Body of pancreas (tissue), 4 donors: ENCODE data around the gene RABAC1. TPM values are rescaled to one million over a fixed set of nuclear protein-coding genes. Genes with fewer than 3 reads are reported as not detected.

ENCODE experiments used
- ATAC-seq: fragments of 150-250 bp; one replicate; pipeline ENCODE4 v1.9.1; 2016
- DNase-seq, 4 donors: peaks; one replicate each; pipeline ENCODE4 v3.0.0-alpha.2; 2019
- H3K27ac ChIP-seq, 4 donors: fragments of 200-600 bp; sonication (generic); 1 replicate in 3 of 4; 2 replicates in 1 of 4; pipeline versions ENCODE4 v1.5.1 to v1.6.1; 2016 to 2019; ENCODE audit warnings: mild to moderate bottlenecking in 1 of 4, mixed read lengths in 1 of 4, moderate library complexity in 1 of 4
- H3K27me3 ChIP-seq, 2 donors: fragments of 200-600 bp; sonication (generic); one replicate each; pipeline ENCODE4 v1.6.0; 2016; ENCODE audit warnings: mild to moderate bottlenecking in 1 of 2
- H3K36me3 ChIP-seq, 2 donors: fragments of 200-600 bp; sonication (generic); replicated peaks in 1 of 2; 2 replicates each; pipeline ENCODE4 v1.5.1; 2016; ENCODE audit warnings: low read depth in 2 of 2; ENCODE audit not compliant: insufficient read depth in 1 of 2
- H3K4me1 ChIP-seq: fragments of 200-600 bp; sonication (generic); one replicate; pipeline ENCODE4 v1.6.0; 2016
- H3K4me3 ChIP-seq, 2 donors: fragments of 200-600 bp; sonication (generic); 1 replicate in 1 of 2; 2 replicates in 1 of 2; pipeline ENCODE4 v1.5.1; 2016 to 2019
- H3K9me3 ChIP-seq, 3 donors: fragments of 200-600 bp; sonication (generic); 1 replicate in 2 of 3; 2 replicates in 1 of 3; pipeline ENCODE4 v1.5.1; 2016
- CTCF ChIP-seq, 7 experiments: fragments of 450-650 bp in 4 of 7; fragments of 200-600 bp in 3 of 7; sonication (generic) in 3 of 7; IDR thresholded peaks; one replicate each; pipeline ENCODE4 v1.5.1; 2016 to 2019; ENCODE audit warnings: antibody characterized with exemption in 7 of 7
- POLR2A ChIP-seq, 3 donors: fragments of 450-650 bp; IDR thresholded peaks; one replicate each; pipeline ENCODE4 v1.6.1; 2016; ENCODE audit warnings: antibody characterized with exemption in 3 of 3, mild to moderate bottlenecking in 2 of 3
- WGBS, 2 donors: methylation state at CpG; one replicate each; pipeline ENCODE4 v1.1.5; 2017; 5-methylcytosine and 5-hydroxymethylcytosine counted together
- intact Hi-C: fragments of 100-400 bp; cut with DNase I; formaldehyde crosslinking; loops from one replicate; pipeline ENCODE4 v1.15.1; 2023
- total RNA-seq, 2 donors: library from RNA; depleted of rRNA; stranded (reverse); fragments of >200 nt; gene quantifications; one replicate each; pipeline ENCODE4 v1.1.0, GENCODE V29; 2016

RABAC1 gene
- total RNA-seq, 2 donors from 2014 or later, result 87.3 to 88.5 TPM

GRCh38 chr19:41910240-41910991 lies 48.7 kb downstream of the RABAC1 start:
- intact Hi-C loops, result no loop called here
- Histone ChIP-seq H3K4me1 (peaks cover 3% of the 10 kb centered on the region), H3K36me3 (peaks cover 0 to 8% of the 10 kb centered on the region in 2 donors), H3K4me3 (no peak overlapping the region), H3K9me3 (no peaks in the 10 kb centered on the region), H3K27ac (no peak overlapping the region), H3K27me3 (peaks cover 0 to 9% of the 10 kb centered on the region in 2 donors)
- no peak for ATAC-seq
- no peak for DNase-seq
- WGBS, 2 donors, result 43 to 45% methylated on average over 7 to 12 of the region's 12 CpGs
- TF ChIP-seq CTCF (IDR thresholded peaks at IDR 0.05) (no peak), POLR2A (IDR thresholded peaks at IDR 0.05) (no peak)

DNA sequence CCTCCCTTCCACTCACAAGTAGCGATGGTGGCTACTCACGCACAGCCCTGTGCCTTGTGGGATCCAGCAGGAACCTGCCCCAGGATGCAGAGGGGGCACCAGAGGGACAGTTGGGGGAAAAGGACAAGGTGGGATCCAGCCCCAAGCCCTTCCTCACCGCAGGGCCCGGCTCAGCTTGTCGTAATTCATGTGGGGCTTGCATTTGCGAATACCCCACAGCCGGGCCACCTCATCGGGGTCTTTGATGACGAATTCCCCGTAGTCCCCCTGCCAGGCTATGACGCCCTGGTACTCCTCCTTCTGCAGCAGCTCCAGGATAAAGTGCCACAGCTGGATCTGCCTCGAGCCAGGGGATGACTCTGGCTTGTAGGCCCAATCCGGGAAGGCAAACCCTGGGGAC lies 49.4 kb downstream of the RABAC1 start:
- H3K27ac ChIP-seq, result no peak overlapping the region
- no peak for DNase-seq
- H3K27me3 ChIP-seq, result peaks cover 0 to 8% of the 10 kb centered on the region in 2 donors
- 62 to 75% methylated on average over 6 to 13 of the region's 13 CpGs for WGBS, 2 donors
- ATAC-seq, result no peak
- peaks cover 0 to 10% of the 10 kb centered on the region in 2 donors for H3K36me3 ChIP-seq
- intact Hi-C loops, result no loop called here
- H3K9me3 ChIP-seq, result no peaks in the 10 kb centered on the region
- H3K4me1 ChIP-seq, result peaks cover 2% of the 10 kb centered on the region
- H3K4me3 ChIP-seq, result no peak overlapping the region
- TF ChIP-seq POLR2A (IDR thresholded peaks at IDR 0.05), result no peak
- TF ChIP-seq CTCF (IDR thresholded peaks at IDR 0.05), result no peak

- H3K4me1 ChIP-seq, result peaks cover 10% of the 10 kb centered on the region
- no peak overlapping the region for H3K4me3 ChIP-seq
- TF ChIP-seq POLR2A (IDR thresholded peaks at IDR 0.05), result no peak
- TF ChIP-seq CTCF (IDR thresholded peaks at IDR 0.05), result no peak
- DNase-seq, result no peak
- 59 to 70% methylated on average over 8 to 11 of the region's 11 CpGs for WGBS, 2 donors
- peaks cover 0 to 4% of the 10 kb centered on the region in 2 donors for H3K27me3 ChIP-seq
- no peak overlapping the region for H3K27ac ChIP-seq
- peaks cover 0 to 12% of the 10 kb centered on the region in 2 donors for H3K36me3 ChIP-seq
- no peaks in the 10 kb centered on the region for H3K9me3 ChIP-seq
- intact Hi-C loops, result no loop called here
- ATAC-seq, result no peak
Observed at GRCh38 chr19:41908724-41909464, 50.2 kb downstream of the RABAC1 start.

- TF ChIP-seq CTCF (IDR thresholded peaks at IDR 0.05), result no peak
- TF ChIP-seq POLR2A (IDR thresholded peaks at IDR 0.05), result no peak
- ATAC-seq (no peak), DNase-seq (no peak)
- intact Hi-C loops, result no loop called here
- Histone ChIP-seq H3K27ac (no peak overlapping the region), H3K4me3 (no peak overlapping the region), H3K4me1 (peaks cover 12% of the 10 kb centered on the region), H3K9me3 (no peaks in the 10 kb centered on the region), H3K27me3 (no peaks in the 10 kb centered on the region), H3K36me3 (peaks cover 0 to 18% of the 10 kb centered on the region in 2 donors)
- WGBS, 2 donors, result 63 to 79% methylated on average over 4 to 25 of the region's 25 CpGs
Observed at GRCh38 chr19:41907994-41908615, 51.0 kb downstream of the RABAC1 start.
